Lower leg skin (tissue), 3 donors: ENCODE measurements around the gene LIFR.

ENCODE experiments used
- POLR2A ChIP-seq, 2 donors: fragments of 450-650 bp; IDR thresholded peaks; one replicate each; pipeline ENCODE4 v1.6.1; 2016 to 2017; ENCODE audit warnings: antibody characterized with exemption in 2 of 2, mild to moderate bottlenecking in 1 of 2, moderate library complexity in 1 of 2
- TF ChIP-seq, protein P1 (sequence below), 3 donors: fragments of 450-650 bp; IDR thresholded peaks; one replicate each; pipeline ENCODE4 v1.5.1; 2016; ENCODE audit warnings: antibody characterized with exemption in 3 of 3, mild to moderate bottlenecking in 3 of 3, moderate library complexity in 2 of 3

- TF ChIP-seq, protein P1, sequence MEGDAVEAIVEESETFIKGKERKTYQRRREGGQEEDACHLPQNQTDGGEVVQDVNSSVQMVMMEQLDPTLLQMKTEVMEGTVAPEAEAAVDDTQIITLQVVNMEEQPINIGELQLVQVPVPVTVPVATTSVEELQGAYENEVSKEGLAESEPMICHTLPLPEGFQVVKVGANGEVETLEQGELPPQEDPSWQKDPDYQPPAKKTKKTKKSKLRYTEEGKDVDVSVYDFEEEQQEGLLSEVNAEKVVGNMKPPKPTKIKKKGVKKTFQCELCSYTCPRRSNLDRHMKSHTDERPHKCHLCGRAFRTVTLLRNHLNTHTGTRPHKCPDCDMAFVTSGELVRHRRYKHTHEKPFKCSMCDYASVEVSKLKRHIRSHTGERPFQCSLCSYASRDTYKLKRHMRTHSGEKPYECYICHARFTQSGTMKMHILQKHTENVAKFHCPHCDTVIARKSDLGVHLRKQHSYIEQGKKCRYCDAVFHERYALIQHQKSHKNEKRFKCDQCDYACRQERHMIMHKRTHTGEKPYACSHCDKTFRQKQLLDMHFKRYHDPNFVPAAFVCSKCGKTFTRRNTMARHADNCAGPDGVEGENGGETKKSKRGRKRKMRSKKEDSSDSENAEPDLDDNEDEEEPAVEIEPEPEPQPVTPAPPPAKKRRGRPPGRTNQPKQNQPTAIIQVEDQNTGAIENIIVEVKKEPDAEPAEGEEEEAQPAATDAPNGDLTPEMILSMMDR (IDR thresholded peaks at IDR 0.05): no peak
- TF ChIP-seq POLR2A (IDR thresholded peaks at IDR 0.05): no peak
Measured at GRCh38 chr5:38465702-38466423, 90.6 kb downstream of the LIFR start.
